HepG2 (cell line): Measurements from ENCODE around the gene DST. TPM values are rescaled to one million over a fixed set of nuclear protein-coding genes. Genes with fewer than 3 reads are reported as not detected.

Experiments used
- HNF4G ChIP-seq, 2 experiments: sonication (generic) in 1 of 2; formaldehyde crosslinking in 1 of 2; IDR thresholded peaks; 2 replicates each; pipeline versions ENCODE4 v1.4.0 to v1.6.1; 2011 to 2020; ENCODE audit warnings: borderline replicate concordance in 2 of 2, low read depth in 2 of 2, mild to moderate bottlenecking in 2 of 2, low read length in 1 of 2, missing genetic modification reagents in 1 of 2, moderate library complexity in 1 of 2
- SUZ12 ChIP-seq: fragments of 150-350 bp; IDR thresholded peaks from 2 replicates; pipeline ENCODE4 v1.6.1; 2014; ENCODE audit warnings: low read depth, low read length
- polyA plus RNA-seq, 8 experiments: library from polyadenylated mRNA; depleted of rRNA in 3 of 8; stranded (reverse) in 7 of 8; unstranded in 1 of 8; fragments of >200 nt; fragmentation: Illumina TruSeq in 4 of 8; extraction: Trizol in 4 of 8; gene quantifications; 2 replicates each; pipeline versions ENCODE4 v1.2.1 to v1.2.3, GENCODE V29; 2011 to 2016; ENCODE audit warnings: low read depth in 4 of 8, missing spikeins in 1 of 8, mixed read lengths in 1 of 8; ENCODE audit not compliant: insufficient read depth in 1 of 8
- total RNA-seq, 5 experiments: library from RNA; depleted of rRNA; stranded (reverse); fragments of >200 nt; fragmentation: Illumina TruSeq; extraction: Trizol; gene quantifications; 2 replicates each; pipeline ENCODE4 v1.2.3, GENCODE V29; 2016; ENCODE audit warnings: low read depth in 1 of 5
- TF ChIP-seq, protein P1 (sequence below), 2 experiments: IDR thresholded peaks; 2 replicates each; pipeline ENCODE4 v1.6.1; 2011 to 2012; ENCODE audit warnings: low read length in 2 of 2, borderline replicate concordance in 1 of 2, low read depth in 1 of 2, mild to moderate bottlenecking in 1 of 2, moderate library complexity in 1 of 2
- TF ChIP-seq, protein P2 (sequence below): IDR thresholded peaks from 2 replicates; pipeline ENCODE4 v1.6.1; 2012; ENCODE audit warnings: low read length, improper control_type of control experiment
- TF ChIP-seq, protein P3 (sequence below): sonication (generic); formaldehyde crosslinking; IDR thresholded peaks from 2 replicates; pipeline ENCODE4 v1.4.0; 2020; ENCODE audit warnings: missing genetic modification reagents; ENCODE audit errors: not compliant biosample characterization

DST gene
- total and polyA plus RNA-seq, 2 of the 13 experiments (the other 11 are each of a cell fraction or from before 2014, with no cell fraction given) = 64.4 to 89.0 TPM

DNA sequence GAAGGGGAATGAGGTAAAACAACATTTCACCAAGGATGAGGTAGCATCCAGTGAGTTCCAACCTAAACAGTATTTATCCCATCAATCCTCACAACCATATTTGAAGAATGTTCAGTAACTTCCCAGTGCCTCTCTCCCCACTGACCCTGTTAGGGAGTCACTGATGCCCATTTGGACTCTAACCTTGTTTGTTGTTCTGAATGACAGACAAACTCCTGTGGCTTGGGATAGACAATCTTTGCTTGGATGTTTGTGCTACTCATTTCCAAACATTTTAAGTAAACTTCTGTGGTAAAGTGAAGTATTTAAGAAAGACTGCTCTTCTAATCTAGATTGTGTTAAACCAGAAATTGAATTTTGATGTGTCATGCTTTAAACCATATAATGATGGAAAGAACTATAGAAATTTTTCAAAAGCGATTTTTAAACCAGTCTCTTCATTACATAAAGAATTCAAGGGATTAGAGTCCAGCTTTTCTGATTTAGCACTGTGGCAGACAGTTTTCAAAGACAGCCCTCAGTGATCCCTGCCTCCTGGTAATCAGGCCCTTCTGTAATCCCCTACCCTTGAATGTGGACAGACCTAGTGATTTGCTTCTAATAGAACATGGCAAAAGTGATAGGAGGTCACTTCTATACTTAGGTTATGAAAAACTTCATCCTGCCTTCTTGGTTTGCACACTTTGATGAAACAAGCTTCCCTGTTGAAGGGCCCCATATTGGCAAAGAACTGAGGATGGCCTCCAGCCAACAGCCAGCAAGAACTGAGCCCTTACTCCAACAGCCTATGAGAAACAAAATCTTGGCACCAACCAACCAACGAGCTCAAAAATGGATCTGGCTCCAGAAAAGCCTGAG, 191.6 kb downstream of the DST start (continued):
- TF ChIP-seq, protein P1, sequence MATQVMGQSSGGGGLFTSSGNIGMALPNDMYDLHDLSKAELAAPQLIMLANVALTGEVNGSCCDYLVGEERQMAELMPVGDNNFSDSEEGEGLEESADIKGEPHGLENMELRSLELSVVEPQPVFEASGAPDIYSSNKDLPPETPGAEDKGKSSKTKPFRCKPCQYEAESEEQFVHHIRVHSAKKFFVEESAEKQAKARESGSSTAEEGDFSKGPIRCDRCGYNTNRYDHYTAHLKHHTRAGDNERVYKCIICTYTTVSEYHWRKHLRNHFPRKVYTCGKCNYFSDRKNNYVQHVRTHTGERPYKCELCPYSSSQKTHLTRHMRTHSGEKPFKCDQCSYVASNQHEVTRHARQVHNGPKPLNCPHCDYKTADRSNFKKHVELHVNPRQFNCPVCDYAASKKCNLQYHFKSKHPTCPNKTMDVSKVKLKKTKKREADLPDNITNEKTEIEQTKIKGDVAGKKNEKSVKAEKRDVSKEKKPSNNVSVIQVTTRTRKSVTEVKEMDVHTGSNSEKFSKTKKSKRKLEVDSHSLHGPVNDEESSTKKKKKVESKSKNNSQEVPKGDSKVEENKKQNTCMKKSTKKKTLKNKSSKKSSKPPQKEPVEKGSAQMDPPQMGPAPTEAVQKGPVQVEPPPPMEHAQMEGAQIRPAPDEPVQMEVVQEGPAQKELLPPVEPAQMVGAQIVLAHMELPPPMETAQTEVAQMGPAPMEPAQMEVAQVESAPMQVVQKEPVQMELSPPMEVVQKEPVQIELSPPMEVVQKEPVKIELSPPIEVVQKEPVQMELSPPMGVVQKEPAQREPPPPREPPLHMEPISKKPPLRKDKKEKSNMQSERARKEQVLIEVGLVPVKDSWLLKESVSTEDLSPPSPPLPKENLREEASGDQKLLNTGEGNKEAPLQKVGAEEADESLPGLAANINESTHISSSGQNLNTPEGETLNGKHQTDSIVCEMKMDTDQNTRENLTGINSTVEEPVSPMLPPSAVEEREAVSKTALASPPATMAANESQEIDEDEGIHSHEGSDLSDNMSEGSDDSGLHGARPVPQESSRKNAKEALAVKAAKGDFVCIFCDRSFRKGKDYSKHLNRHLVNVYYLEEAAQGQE (IDR thresholded peaks at IDR 0.05; ENCODE audit: borderline replicate concordance in 1 of 2, low read depth in 1 of 2, low read length in 2 of 2) = no peak
- TF ChIP-seq SUZ12 (no peak), HNF4G (IDR thresholded peaks at IDR 0.05; ENCODE audit: borderline replicate concordance, low read depth, low read length) (peak; percentile 54), HNF4G (CRISPR knock-in tag; IDR thresholded peaks at IDR 0.05; ENCODE audit: borderline replicate concordance, low read depth) (no peak)
- TF ChIP-seq, protein P2, sequence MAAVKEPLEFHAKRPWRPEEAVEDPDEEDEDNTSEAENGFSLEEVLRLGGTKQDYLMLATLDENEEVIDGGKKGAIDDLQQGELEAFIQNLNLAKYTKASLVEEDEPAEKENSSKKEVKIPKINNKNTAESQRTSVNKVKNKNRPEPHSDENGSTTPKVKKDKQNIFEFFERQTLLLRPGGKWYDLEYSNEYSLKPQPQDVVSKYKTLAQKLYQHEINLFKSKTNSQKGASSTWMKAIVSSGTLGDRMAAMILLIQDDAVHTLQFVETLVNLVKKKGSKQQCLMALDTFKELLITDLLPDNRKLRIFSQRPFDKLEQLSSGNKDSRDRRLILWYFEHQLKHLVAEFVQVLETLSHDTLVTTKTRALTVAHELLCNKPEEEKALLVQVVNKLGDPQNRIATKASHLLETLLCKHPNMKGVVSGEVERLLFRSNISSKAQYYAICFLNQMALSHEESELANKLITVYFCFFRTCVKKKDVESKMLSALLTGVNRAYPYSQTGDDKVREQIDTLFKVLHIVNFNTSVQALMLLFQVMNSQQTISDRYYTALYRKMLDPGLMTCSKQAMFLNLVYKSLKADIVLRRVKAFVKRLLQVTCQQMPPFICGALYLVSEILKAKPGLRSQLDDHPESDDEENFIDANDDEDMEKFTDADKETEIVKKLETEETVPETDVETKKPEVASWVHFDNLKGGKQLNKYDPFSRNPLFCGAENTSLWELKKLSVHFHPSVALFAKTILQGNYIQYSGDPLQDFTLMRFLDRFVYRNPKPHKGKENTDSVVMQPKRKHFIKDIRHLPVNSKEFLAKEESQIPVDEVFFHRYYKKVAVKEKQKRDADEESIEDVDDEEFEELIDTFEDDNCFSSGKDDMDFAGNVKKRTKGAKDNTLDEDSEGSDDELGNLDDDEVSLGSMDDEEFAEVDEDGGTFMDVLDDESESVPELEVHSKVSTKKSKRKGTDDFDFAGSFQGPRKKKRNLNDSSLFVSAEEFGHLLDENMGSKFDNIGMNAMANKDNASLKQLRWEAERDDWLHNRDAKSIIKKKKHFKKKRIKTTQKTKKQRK = no peak
- TF ChIP-seq, protein P3, sequence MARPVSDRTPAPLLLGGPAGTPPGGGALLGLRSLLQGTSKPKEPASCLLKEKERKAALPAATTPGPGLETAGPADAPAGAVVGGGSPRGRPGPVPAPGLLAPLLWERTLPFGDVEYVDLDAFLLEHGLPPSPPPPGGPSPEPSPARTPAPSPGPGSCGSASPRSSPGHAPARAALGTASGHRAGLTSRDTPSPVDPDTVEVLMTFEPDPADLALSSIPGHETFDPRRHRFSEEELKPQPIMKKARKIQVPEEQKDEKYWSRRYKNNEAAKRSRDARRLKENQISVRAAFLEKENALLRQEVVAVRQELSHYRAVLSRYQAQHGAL (CRISPR knock-in tag) = no peak
